Esophagus muscularis mucosa (tissue), 4 donors: ENCODE data around the gene ACSS1. TPM values are rescaled to one million over a fixed set of nuclear protein-coding genes. Genes with fewer than 3 reads are reported as not detected.

Experiments
- DNase-seq: peaks from one replicate; pipeline ENCODE4 v3.0.0-alpha.2; 2017; ENCODE audit errors: extremely low spot score
- H3K27ac ChIP-seq, 4 donors: fragments of 200-600 bp; sonication (generic); replicated peaks in 1 of 4; 1 replicate in 3 of 4; 2 replicates in 1 of 4; pipeline ENCODE4 v1.5.1; 2016 to 2019; ENCODE audit warnings: mild to moderate bottlenecking in 1 of 4
- H3K27me3 ChIP-seq, 4 donors: fragments of 200-600 bp; sonication (generic); one replicate each; pipeline versions ENCODE4 v1.5.1 to v1.6.0; 2016 to 2019
- H3K36me3 ChIP-seq, 4 donors: fragments of 200-600 bp; sonication (generic); one replicate each; pipeline ENCODE4 v1.5.1; 2016 to 2019
- H3K4me1 ChIP-seq, 4 donors: fragments of 200-600 bp; sonication (generic); one replicate each; pipeline ENCODE4 v1.5.1; 2016 to 2019
- H3K4me3 ChIP-seq, 4 donors: fragments of 200-600 bp; sonication (generic); 1 replicate in 2 of 4; 2 replicates in 2 of 4; pipeline ENCODE4 v1.5.1; 2016 to 2019; ENCODE audit warnings: mild to moderate bottlenecking in 4 of 4, moderate library complexity in 1 of 4
- H3K9me3 ChIP-seq, 4 donors: fragments of 200-600 bp; sonication (generic); 1 replicate in 3 of 4; 2 replicates in 1 of 4; pipeline ENCODE4 v1.5.1; 2016 to 2019
- EP300 ChIP-seq: sonication (generic); formaldehyde crosslinking; IDR thresholded peaks from one replicate; pipeline ENCODE4 v1.6.1; 2017; ENCODE audit warnings: antibody characterized with exemption
- POLR2A ChIP-seq: fragments of 450-650 bp; IDR thresholded peaks from one replicate; pipeline ENCODE4 v1.6.1; 2017; ENCODE audit warnings: antibody characterized with exemption, moderate library complexity, mild to moderate bottlenecking, low read depth
- POLR2AphosphoS5 ChIP-seq, 2 donors: sonication (generic); formaldehyde crosslinking; IDR thresholded peaks; one replicate each; pipeline ENCODE4 v1.6.1; 2017; ENCODE audit warnings: antibody characterized with exemption in 2 of 2
- WGBS: methylation state at CpG from one replicate; pipeline ENCODE4 v1.1.5; 2018; 5-methylcytosine and 5-hydroxymethylcytosine counted together
- intact Hi-C: fragments of 100-400 bp; cut with DNase I; formaldehyde crosslinking; loops from one replicate; pipeline ENCODE4 v1.15.1; 2023
- total RNA-seq, 4 donors: library from RNA; depleted of rRNA; stranded (reverse); fragments of >200 nt; gene quantifications; one replicate each; pipeline versions ENCODE4 v1.1.0 to v1.2.1, GENCODE V29; 2016
- TF ChIP-seq, protein P1 (sequence below), 3 experiments: fragments of 200-600 bp in 2 of 3; fragments of 450-650 bp in 1 of 3; sonication (generic) in 2 of 3; IDR thresholded peaks; one replicate each; pipeline ENCODE4 v1.5.1; 2017 to 2019; ENCODE audit warnings: antibody characterized with exemption in 3 of 3, mild to moderate bottlenecking in 2 of 3, moderate library complexity in 1 of 3

The ACSS1 gene
- total RNA-seq, 4 donors from 2014 or later, result 36.6 to 154 (median 65.3) TPM

DNA sequence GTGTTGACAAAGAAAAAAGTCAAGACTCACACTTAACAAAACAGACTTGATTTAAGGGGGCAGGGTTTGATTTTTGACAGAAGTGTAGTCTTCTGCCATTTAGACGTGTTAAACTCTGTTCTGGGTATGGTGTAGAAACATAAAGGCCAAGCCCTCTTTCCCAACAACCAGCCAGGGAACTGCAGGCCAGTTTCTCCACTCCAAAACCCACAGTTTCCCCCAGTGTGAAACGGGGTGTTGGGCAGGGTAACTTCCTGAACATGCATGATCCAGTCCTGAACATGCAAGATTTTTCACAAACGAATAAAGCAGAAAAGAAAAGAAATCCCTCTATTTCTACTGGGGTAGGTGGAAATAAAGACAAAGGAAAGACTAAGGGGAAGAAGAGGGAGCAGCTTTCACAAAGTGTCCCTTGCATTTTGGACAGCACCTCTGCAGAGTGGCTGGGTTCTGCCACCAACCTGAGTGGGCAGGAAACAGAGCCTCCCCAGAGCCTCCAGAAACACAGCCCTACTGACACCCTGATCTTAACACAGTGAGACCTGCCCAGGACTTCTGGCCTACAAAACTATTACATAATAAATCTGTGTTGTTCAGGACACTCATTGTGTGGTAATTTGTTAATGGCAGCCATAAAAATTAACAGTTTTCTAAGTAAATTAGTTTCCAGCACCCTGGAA lies 72.8 kb downstream of the ACSS1 start:
- Histone ChIP-seq H3K36me3 (peaks cover 10 to 38% (median 29%) of the 10 kb centered on the region in 4 donors), H3K4me1 (peaks cover 3 to 24% (median 7%) of the 10 kb centered on the region in 4 donors), H3K4me3 (no peak overlapping the region), H3K9me3 (no peaks in the 10 kb centered on the region), H3K27ac (no peak overlapping the region), H3K27me3 (no peaks in the 10 kb centered on the region)
- TF ChIP-seq POLR2A (no peak), POLR2AphosphoS5 (IDR thresholded peaks at IDR 0.05) (no peak)
- TF ChIP-seq, protein P1, sequence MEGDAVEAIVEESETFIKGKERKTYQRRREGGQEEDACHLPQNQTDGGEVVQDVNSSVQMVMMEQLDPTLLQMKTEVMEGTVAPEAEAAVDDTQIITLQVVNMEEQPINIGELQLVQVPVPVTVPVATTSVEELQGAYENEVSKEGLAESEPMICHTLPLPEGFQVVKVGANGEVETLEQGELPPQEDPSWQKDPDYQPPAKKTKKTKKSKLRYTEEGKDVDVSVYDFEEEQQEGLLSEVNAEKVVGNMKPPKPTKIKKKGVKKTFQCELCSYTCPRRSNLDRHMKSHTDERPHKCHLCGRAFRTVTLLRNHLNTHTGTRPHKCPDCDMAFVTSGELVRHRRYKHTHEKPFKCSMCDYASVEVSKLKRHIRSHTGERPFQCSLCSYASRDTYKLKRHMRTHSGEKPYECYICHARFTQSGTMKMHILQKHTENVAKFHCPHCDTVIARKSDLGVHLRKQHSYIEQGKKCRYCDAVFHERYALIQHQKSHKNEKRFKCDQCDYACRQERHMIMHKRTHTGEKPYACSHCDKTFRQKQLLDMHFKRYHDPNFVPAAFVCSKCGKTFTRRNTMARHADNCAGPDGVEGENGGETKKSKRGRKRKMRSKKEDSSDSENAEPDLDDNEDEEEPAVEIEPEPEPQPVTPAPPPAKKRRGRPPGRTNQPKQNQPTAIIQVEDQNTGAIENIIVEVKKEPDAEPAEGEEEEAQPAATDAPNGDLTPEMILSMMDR (IDR thresholded peaks at IDR 0.05), result no peak
- intact Hi-C loops, result loop anchor here (5.0 kb wide), 1 partner anchor 417 kb away; no protein-coding TSS in a partner anchor
- no peak for DNase-seq
- WGBS, result 75% methylated on average over 3 of the region's 3 CpGs

DNA sequence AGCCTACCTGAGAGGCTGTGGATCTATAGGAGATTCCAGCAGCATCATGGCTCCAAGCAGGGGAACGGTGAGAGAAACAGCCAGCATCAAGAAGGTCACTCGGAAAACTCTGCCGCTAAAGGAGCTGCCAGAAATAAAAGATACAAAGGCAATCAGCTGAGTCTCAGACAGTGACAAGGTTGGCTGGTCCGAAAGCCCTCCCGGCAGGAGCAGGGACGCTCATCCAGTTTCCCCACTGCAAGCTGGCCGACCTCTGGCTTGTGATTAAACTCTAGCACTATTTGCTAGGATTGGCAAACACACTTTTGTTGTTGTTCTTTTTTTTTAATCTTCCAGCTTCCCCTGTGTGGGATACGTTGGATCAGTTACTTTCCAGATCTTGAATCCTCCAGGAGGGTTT lies 74.0 kb downstream of the ACSS1 start:
- WGBS, result 88% methylated on average over 8 of the region's 8 CpGs
- intact Hi-C loops, result no loop called here
- DNase-seq, result no peak

DNA sequence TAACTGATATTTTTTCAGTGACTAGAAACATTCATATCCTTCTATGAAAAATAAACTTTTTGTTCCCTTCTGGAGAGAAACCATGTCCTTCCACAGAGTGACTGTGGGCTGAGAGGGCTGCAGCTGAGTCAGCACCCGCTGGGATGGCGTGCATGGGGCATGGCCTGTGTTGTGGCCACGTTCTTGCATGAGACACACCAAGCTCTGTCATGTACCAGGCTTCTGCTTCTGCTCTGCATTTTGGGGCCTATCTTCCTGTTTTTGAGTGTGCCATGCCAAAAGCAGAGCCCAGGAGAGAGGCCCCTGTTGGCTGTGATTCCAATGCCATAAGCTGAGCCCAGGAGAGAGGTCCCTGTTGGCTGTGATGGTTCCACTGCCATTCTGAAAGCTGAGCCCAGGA lies 76.1 kb downstream of the ACSS1 start:
- no peak overlapping the region for H3K27ac ChIP-seq

More for the DNA sequence above, 74.0 kb downstream of the ACSS1 start:
- Histone ChIP-seq H3K36me3 (peaks cover 13 to 42% (median 30%) of the 10 kb centered on the region in 4 donors), H3K4me1 (peaks cover 5 to 23% (median 12%) of the 10 kb centered on the region in 4 donors), H3K27ac (no peak overlapping the region), H3K9me3 (no peaks in the 10 kb centered on the region), H3K27me3 (no peaks in the 10 kb centered on the region), H3K4me3 (no peak overlapping the region)
- no peak for TF ChIP-seq POLR2AphosphoS5 (IDR thresholded peaks at IDR 0.05)
- TF ChIP-seq POLR2A, result no peak
- TF ChIP-seq, protein P1 (IDR thresholded peaks at IDR 0.05), result no peak
- no peak for TF ChIP-seq EP300

DNA sequence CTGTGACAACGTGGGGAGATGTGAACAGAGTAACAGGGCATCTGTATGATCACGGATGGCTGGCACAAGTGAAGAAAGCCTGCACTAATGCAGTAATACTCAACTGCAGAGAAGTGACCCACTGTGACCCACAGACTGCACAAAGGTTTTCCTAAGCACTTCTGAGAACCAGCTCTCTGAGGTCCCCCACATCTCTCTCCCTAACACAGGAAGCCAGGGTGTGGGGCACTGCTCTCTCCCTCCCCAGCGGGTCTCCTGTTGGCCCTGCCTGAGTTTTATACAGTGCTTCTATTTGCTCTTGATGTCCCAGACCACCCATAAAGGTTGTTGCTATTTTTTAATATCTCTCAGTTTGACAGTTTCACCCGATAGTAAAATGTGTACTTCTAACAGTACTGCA lies 76.7 kb downstream of the ACSS1 start:
- intact Hi-C loops, result no loop called here
- no peak for DNase-seq
- TF ChIP-seq POLR2AphosphoS5 (IDR thresholded peaks at IDR 0.05), result no peak
- no peak for TF ChIP-seq EP300
- TF ChIP-seq, protein P1 (IDR thresholded peaks at IDR 0.05), result no peak
- TF ChIP-seq POLR2A, result no peak
- no peak overlapping the region for H3K27ac ChIP-seq
- H3K9me3 ChIP-seq, result no peaks in the 10 kb centered on the region
- H3K27me3 ChIP-seq, result no peaks in the 10 kb centered on the region
- H3K4me3 ChIP-seq, result no peak overlapping the region
- 84% methylated on average over 4 of the region's 4 CpGs for WGBS
- peaks cover 13 to 53% (median 40%) of the 10 kb centered on the region in 4 donors for H3K36me3 ChIP-seq
- H3K4me1 ChIP-seq, result peaks cover 5 to 31% (median 22%) of the 10 kb centered on the region in 4 donors

More for the DNA sequence above, 76.1 kb downstream of the ACSS1 start:
- Histone ChIP-seq H3K36me3 (peaks cover 13 to 48% (median 37%) of the 10 kb centered on the region in 4 donors), H3K4me3 (no peak overlapping the region), H3K4me1 (peaks cover 5 to 36% (median 23%) of the 10 kb centered on the region in 4 donors), H3K27me3 (no peaks in the 10 kb centered on the region), H3K9me3 (no peaks in the 10 kb centered on the region)
- DNase-seq, result no peak
- TF ChIP-seq POLR2AphosphoS5 (IDR thresholded peaks at IDR 0.05) (no peak), POLR2A (no peak), EP300 (no peak)
- TF ChIP-seq, protein P1 (IDR thresholded peaks at IDR 0.05), result no peak
- 84% methylated on average over 3 of the region's 3 CpGs for WGBS
- intact Hi-C loops, result no loop called here
